B cell (primary cell): ENCODE results near the gene SCYGR1. TPM values are rescaled to one million over a fixed set of nuclear protein-coding genes. Genes with fewer than 3 reads are reported as not detected.

Experiments used
- ATAC-seq: fragments of 200-7000 bp; cut with Tn5 transposase; one replicate; pipeline ENCODE4 v1.10.0; 2021; ENCODE audit warnings: low read depth, mild to moderate bottlenecking, moderate number of reproducible peaks, moderate library complexity
- CTCF ChIA-PET: fragments of 350-600 bp; sonication (Branson Sonifier 250); formaldehyde crosslinking; loops from one replicate; lab custom pipeline; 2021; ENCODE audit warnings: antibody characterized with exemption, inconsistent platforms; lab: Charles Lee
- POLR2A ChIA-PET: fragments of 350-600 bp; sonication (Branson Sonifier 250); formaldehyde crosslinking; loops from one replicate; lab custom pipeline; 2021; ENCODE audit warnings: antibody characterized with exemption; lab: Charles Lee
- DNase-seq: peaks from one replicate; pipeline ENCODE4 v3.0.0; 2013
- H2AFZ ChIP-seq: 2 replicates; pipeline ENCODE4 v1.6.1; 2012; ENCODE audit warnings: mild to moderate bottlenecking, low read depth, low read length; ENCODE audit not compliant: insufficient read depth, poor library complexity, severe bottlenecking
- H3K27ac ChIP-seq, 2 donors: 1 replicate in 1 of 2; 2 replicates in 1 of 2; pipeline ENCODE4 v1.5.1; 2012 to 2013; ENCODE audit warnings: low read length in 2 of 2, mild to moderate bottlenecking in 2 of 2, moderate library complexity in 1 of 2
- H3K27me3 ChIP-seq, 4 experiments: fragments of 200-600 bp in 1 of 4; sonication (generic) in 1 of 4; replicated peaks in 1 of 4; 1 replicate in 2 of 4; 2 replicates in 2 of 4; pipeline versions ENCODE4 v1.6.1 to v1.7.0; 2013 to 2016; ENCODE audit warnings: low read length in 3 of 4, mild to moderate bottlenecking in 2 of 4, mixed read lengths in 1 of 4, moderate library complexity in 1 of 4; ENCODE audit not compliant: insufficient read depth in 4 of 4, control insufficient read depth in 3 of 4; ENCODE audit errors: control extremely low read depth in 1 of 4
- H3K36me3 ChIP-seq, 2 experiments: replicated peaks in 1 of 2; 1 replicate in 1 of 2; 2 replicates in 1 of 2; pipeline versions ENCODE4 v1.6.1 to v1.7.1; 2013; ENCODE audit warnings: low read length in 1 of 2; ENCODE audit not compliant: insufficient read depth in 2 of 2, control insufficient read depth in 1 of 2; ENCODE audit errors: control extremely low read depth in 1 of 2, extremely low read depth in 1 of 2
- H3K4me1 ChIP-seq, 2 donors: fragments of 200-600 bp in 1 of 2; sonication (generic) in 1 of 2; 1 replicate in 1 of 2; 2 replicates in 1 of 2; pipeline versions ENCODE4 v1.5.1 to v1.6.1; 2013 to 2017; ENCODE audit warnings: low read length in 2 of 2; ENCODE audit not compliant: control insufficient read depth in 2 of 2, insufficient read depth in 2 of 2
- H3K4me2 ChIP-seq: replicated peaks from 2 replicates; pipeline ENCODE3; 2012; ENCODE audit warnings: mild to moderate bottlenecking, low read depth, low read length; ENCODE audit not compliant: poor library complexity, severe bottlenecking
- H3K4me3 ChIP-seq, 5 experiments: fragments of 200-600 bp in 1 of 5; sonication (generic) in 1 of 5; 1 replicate in 3 of 5; 2 replicates in 2 of 5; pipeline versions ENCODE4 v1.5.1 to v1.7.0; 2011 to 2016; ENCODE audit warnings: low read length in 4 of 5, mild to moderate bottlenecking in 4 of 5, low read depth in 2 of 5, control low read depth in 1 of 5, moderate library complexity in 1 of 5; ENCODE audit not compliant: insufficient read depth in 1 of 5; ENCODE audit errors: control extremely low read depth in 1 of 5, extremely low read depth in 1 of 5
- H3K79me2 ChIP-seq: fragments of 200-600 bp; sonication (generic); one replicate; pipeline ENCODE4 v1.6.0; 2016; ENCODE audit warnings: low read length; ENCODE audit not compliant: control insufficient read depth, insufficient read depth
- H3K9ac ChIP-seq: fragments of 200-600 bp; sonication (generic); 2 replicates; pipeline ENCODE4 v1.6.1; 2017; ENCODE audit warnings: mild to moderate bottlenecking, low read length, moderate library complexity
- H3K9me3 ChIP-seq, 3 donors: one replicate each; pipeline versions ENCODE4 v1.6.1 to v1.7.1; 2013; ENCODE audit warnings: low read length in 2 of 3; ENCODE audit not compliant: control insufficient read depth in 2 of 3, insufficient read depth in 1 of 3; ENCODE audit errors: control extremely low read depth in 1 of 3
- H4K20me1 ChIP-seq: 2 replicates; pipeline ENCODE4 v1.6.0; 2012; ENCODE audit warnings: mild to moderate bottlenecking, low read length; ENCODE audit not compliant: insufficient read depth, control insufficient read depth, poor library complexity, severe bottlenecking
- H3K27ac Mint-ChIP-seq: one replicate; pipeline ENCODE4 v1.8.0; 2021; ENCODE audit warnings: mixed read lengths
- H3K27me3 Mint-ChIP-seq: one replicate; pipeline ENCODE4 v1.8.0; 2021; ENCODE audit warnings: mixed read lengths
- H3K4me1 Mint-ChIP-seq: one replicate; pipeline ENCODE4 v1.8.0; 2021; ENCODE audit warnings: mixed read lengths
- H3K4me3 Mint-ChIP-seq: one replicate; pipeline ENCODE4 v1.8.0; 2021; ENCODE audit warnings: mixed read lengths
- H3K9me3 Mint-ChIP-seq: one replicate; pipeline ENCODE4 v1.8.0; 2022; ENCODE audit warnings: mixed read lengths; ENCODE audit not compliant: insufficient read depth
- EZH2 ChIP-seq: IDR thresholded peaks from 2 replicates; pipeline ENCODE4 v1.6.1; 2012; ENCODE audit warnings: borderline replicate concordance, low read depth, mild to moderate bottlenecking, moderate library complexity, low read length; ENCODE audit not compliant: insufficient read depth, poor library complexity, severe bottlenecking
- WGBS: methylation state at CpG from one replicate; pipeline ENCODE4 v1.1.5; 2013; ENCODE audit warnings: missing lambda C conversion rate; ENCODE audit not compliant: insufficient coverage; 5-methylcytosine and 5-hydroxymethylcytosine counted together
- intact Hi-C: fragments of 100-400 bp; cut with micrococcal nuclease; formaldehyde crosslinking; loops from one replicate; pipeline ENCODE4 v1.10.0; 2022
- polyA plus RNA-seq: library from polyadenylated mRNA; depleted of rRNA; stranded (reverse); fragments of >200 nt; gene quantifications from 2 replicates; pipeline ENCODE4 v1.2.3, GENCODE V29; 2012
- total RNA-seq, 2 donors: library from RNA; stranded (reverse); fragments of 120-200 nt in 1 of 2; gene quantifications; 1 replicate in 1 of 2; 2 replicates in 1 of 2; pipeline versions ENCODE4 v1.2.3 to v1.2.4, GENCODE V29; 2013 to 2022
- TF ChIP-seq, protein P1 (sequence below): fragments of 200-600 bp; IDR thresholded peaks from one replicate; pipeline ENCODE4 v1.8.0; 2022; ENCODE audit warnings: antibody characterized with exemption, mild to moderate bottlenecking

SCYGR1 gene
- total and polyA plus RNA-seq, 2 donors (not counting 1 experiment from before 2014, with no cell fraction given): not detected

DNA sequence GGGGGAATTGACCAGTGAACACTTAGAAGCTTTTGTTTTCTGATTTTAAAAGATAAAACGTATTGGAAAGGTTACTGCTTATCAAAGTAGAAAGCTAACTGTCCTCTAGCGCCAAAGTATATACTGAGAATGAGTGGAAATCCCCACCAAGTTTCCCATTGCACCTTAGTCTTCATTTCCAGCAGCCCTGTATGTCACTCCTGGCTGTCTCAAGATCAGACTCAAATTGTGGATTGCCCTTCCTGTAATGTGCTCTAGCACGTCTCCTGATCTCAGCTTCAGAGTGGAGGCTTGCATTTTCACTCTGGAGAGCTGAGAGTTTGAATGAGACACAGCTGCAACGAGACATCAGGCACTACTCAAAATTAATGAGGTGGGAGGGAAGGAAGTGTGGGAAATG lies 36.1 kb downstream of the SCYGR1 start:
- Mint-ChIP-seq H3K27ac (no peak overlapping the region), H3K27me3 (no peaks in the 10 kb centered on the region), H3K9me3 (no peaks in the 10 kb centered on the region), H3K4me3 (no peak overlapping the region), H3K4me1 (no peaks in the 10 kb centered on the region)
- intact Hi-C loops: no loop called here
- ChIA-PET CTCF (no interaction called here), POLR2A (no interaction called here)
- Histone ChIP-seq H3K79me2 (no peaks in the 10 kb centered on the region), H4K20me1 (no peaks in the 10 kb centered on the region), H3K27ac (no peak overlapping the region), H3K4me2 (no peak overlapping the region), H3K4me3 (no peak overlapping the region), H2AFZ (no peak overlapping the region), H3K9me3 (no peaks in the 10 kb centered on the region), H3K36me3 (peaks cover 9 to 31% of the 10 kb centered on the region in 2 experiments), H3K27me3 (no peaks in the 10 kb centered on the region), H3K4me1 (no peaks in the 10 kb centered on the region), H3K9ac (no peak overlapping the region)
- DNase-seq: no peak
- 52% methylated on average over 2 of the region's 4 CpGs for WGBS
- TF ChIP-seq, protein P1, sequence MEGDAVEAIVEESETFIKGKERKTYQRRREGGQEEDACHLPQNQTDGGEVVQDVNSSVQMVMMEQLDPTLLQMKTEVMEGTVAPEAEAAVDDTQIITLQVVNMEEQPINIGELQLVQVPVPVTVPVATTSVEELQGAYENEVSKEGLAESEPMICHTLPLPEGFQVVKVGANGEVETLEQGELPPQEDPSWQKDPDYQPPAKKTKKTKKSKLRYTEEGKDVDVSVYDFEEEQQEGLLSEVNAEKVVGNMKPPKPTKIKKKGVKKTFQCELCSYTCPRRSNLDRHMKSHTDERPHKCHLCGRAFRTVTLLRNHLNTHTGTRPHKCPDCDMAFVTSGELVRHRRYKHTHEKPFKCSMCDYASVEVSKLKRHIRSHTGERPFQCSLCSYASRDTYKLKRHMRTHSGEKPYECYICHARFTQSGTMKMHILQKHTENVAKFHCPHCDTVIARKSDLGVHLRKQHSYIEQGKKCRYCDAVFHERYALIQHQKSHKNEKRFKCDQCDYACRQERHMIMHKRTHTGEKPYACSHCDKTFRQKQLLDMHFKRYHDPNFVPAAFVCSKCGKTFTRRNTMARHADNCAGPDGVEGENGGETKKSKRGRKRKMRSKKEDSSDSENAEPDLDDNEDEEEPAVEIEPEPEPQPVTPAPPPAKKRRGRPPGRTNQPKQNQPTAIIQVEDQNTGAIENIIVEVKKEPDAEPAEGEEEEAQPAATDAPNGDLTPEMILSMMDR: no peak
- no peak for TF ChIP-seq EZH2
- no peak for ATAC-seq

DNA sequence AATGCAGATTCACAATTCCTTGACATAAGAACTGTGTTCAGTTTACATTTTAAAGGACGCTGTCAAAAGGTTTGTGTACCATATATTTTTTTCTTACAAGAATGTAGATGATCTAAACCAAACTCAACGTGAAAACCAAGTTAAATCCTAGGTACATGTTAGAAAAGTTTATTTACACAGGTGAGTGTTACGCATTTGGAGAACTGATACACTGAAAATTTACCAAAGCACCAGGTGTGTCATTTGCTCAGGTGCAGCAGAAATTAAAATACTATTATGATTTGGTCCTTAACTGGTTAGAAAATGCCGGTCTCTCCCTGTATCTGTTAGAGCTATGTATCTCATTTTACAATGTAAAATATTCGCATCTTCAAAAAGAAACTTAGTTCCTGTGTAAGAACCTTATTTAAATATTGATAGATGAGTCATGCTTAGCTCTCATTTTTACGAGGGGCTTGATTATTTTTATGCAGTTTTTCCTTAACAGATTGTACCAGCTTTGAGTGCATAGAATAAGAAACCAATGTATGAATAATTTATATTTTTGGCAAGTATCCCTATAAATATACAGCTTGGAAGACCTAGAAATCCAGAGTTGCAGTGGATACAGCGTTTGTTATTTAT lies 37.6 kb downstream of the SCYGR1 start:
- Histone ChIP-seq H3K9ac (no peak overlapping the region), H3K27ac (no peak overlapping the region), H3K4me1 (no peaks in the 10 kb centered on the region), H3K36me3 (peaks cover 11 to 21% of the 10 kb centered on the region in 2 experiments), H3K27me3 (no peaks in the 10 kb centered on the region), H3K79me2 (no peaks in the 10 kb centered on the region), H3K4me3 (no peak overlapping the region), H4K20me1 (no peaks in the 10 kb centered on the region), H3K9me3 (no peaks in the 10 kb centered on the region), H2AFZ (no peak overlapping the region), H3K4me2 (no peak overlapping the region)
- Mint-ChIP-seq H3K4me1 (no peaks in the 10 kb centered on the region), H3K27me3 (no peaks in the 10 kb centered on the region), H3K4me3 (no peak overlapping the region), H3K27ac (no peak overlapping the region), H3K9me3 (no peaks in the 10 kb centered on the region)
- DNase-seq (no peak), ATAC-seq (no peak)
- CTCF ChIA-PET: interaction anchor here (0.9 kb wide), 1 partner anchor 22 kb away, joined by 3 read pairs; no protein-coding TSS in a partner anchor
- no CpG with 5 or more reads among the region's 7 CpGs for WGBS
- POLR2A ChIA-PET: no interaction called here
- no peak for TF ChIP-seq EZH2
- TF ChIP-seq, protein P1: no peak
- intact Hi-C loops: no loop called here
